Caki2 (cell line): Measurements from ENCODE around the gene C17orf107. TPM values are rescaled to one million over a fixed set of nuclear protein-coding genes. Genes with fewer than 3 reads are reported as not detected.
"Not testable (repeated sequence)": the region's sequence is repeated elsewhere in the genome, so short reads cannot be mapped to it uniquely, and the experiment has no call there.

Source experiments
- DNase-seq: peaks from one replicate; pipeline ENCODE4 v3.0.0-alpha.2; 2015; ENCODE audit warnings: low read depth
- in situ Hi-C: cut with HindIII; loops from 2 replicates; pipeline ENCODE4 v1.10.0; 2016; ENCODE audit warnings: low sequenced_read_pairs, low pct_unique_long_range_greater_than_20kb, mixed read lengths
- total RNA-seq: library from RNA; depleted of rRNA; stranded (reverse); fragments of >200 nt; shearing (Covaris generic); gene quantifications from 2 replicates; pipeline ENCODE4 v1.2.3, GENCODE V29; 2014; ENCODE audit warnings: low replicate concordance; rRNA removed

C17orf107 gene
- 4.8 and 8.6 TPM in 2 replicates for total RNA-seq

GRCh38 chr17:4899341-4900230, at the start of gene C17orf107:
C17orf107 (plus strand) TSS chr17:4899536; CDS start chr17:4899763, 227 bp downstream.
- peak; percentile 61 for DNase-seq
- in situ Hi-C loops: no loop called here

GRCh38 chr17:4850246-4850645, 49.1 kb upstream of the C17orf107 start:
- no peak for DNase-seq
- in situ Hi-C loops: no loop called here

- no peak for DNase-seq
- in situ Hi-C loops: no loop called here
Measured at GRCh38 chr17:4851084-4851483, 48.3 kb upstream of the C17orf107 start.

- in situ Hi-C loops: no loop called here
- no peak for DNase-seq
Measured at GRCh38 chr17:4852567-4853207, 46.6 kb upstream of the C17orf107 start.

GRCh38 chr17:4853208-4853671, 46.1 kb upstream of the C17orf107 start:
- in situ Hi-C loops: no loop called here
- DNase-seq: no peak

GRCh38 chr17:4854111-4854681, 45.1 kb upstream of the C17orf107 start:
- in situ Hi-C loops: no loop called here
- DNase-seq: no peak

- in situ Hi-C loops: no loop called here
- no peak for DNase-seq
Measured at GRCh38 chr17:4856271-4856936, 42.9 kb upstream of the C17orf107 start.

- in situ Hi-C loops: no loop called here
Measured at GRCh38 chr17:4856937-4857314, 42.4 kb upstream of the C17orf107 start.

GRCh38 chr17:4857347-4857746, 42.0 kb upstream of the C17orf107 start:
- DNase-seq, in situ Hi-C loops: not testable (repeated sequence)

More at GRCh38 chr17:4856937-4857314, 42.4 kb upstream of the C17orf107 start:
- no peak for DNase-seq

GRCh38 chr17:4858068-4858881, 41.1 kb upstream of the C17orf107 start:
- no peak for DNase-seq
- in situ Hi-C loops: no loop called here

GRCh38 chr17:4858882-4859260, 40.5 kb upstream of the C17orf107 start:
- in situ Hi-C loops: no loop called here
- DNase-seq: no peak

GRCh38 chr17:4859816-4860625, 39.3 kb upstream of the C17orf107 start:
- in situ Hi-C loops: no loop called here
- DNase-seq: no peak

GRCh38 chr17:4860651-4861050, 38.7 kb upstream of the C17orf107 start:
- in situ Hi-C loops: no loop called here
- no peak for DNase-seq

GRCh38 chr17:4861052-4861451, 38.3 kb upstream of the C17orf107 start:
- DNase-seq: no peak
- in situ Hi-C loops: no loop called here

- DNase-seq: no peak
- in situ Hi-C loops: no loop called here
Measured at GRCh38 chr17:4862720-4863119, 36.6 kb upstream of the C17orf107 start.

GRCh38 chr17:4863321-4863720, 36.0 kb upstream of the C17orf107 start:
- in situ Hi-C loops: no loop called here
- DNase-seq: no peak

- DNase-seq, in situ Hi-C loops: not testable (repeated sequence)
Measured at GRCh38 chr17:4867535-4867934, 31.8 kb upstream of the C17orf107 start.
